ENCODE data around the gene TIE1.

- TF ChIP-seq ARNTL (CRISPR knock-in tag; IDR thresholded peaks at IDR 0.05; ENCODE audit: borderline replicate concordance, low read depth), result no peak
- TF ChIP-seq ZC3H10 (CRISPR knock-in tag; IDR thresholded peaks at IDR 0.05), result no peak
These were observed 45.9 kb downstream of the TIE1 start for GRCh38 chr1:43346636-43347035.

Data from SK-N-SH treated with all-trans-retinoic acid at 6 μM for 48 hours (cell line).